HL-60 (cell line): Measurements from ENCODE around the gene FGF4.

Experiments
- DNase-seq, 2 experiments: peaks; one replicate each; pipeline ENCODE4 v3.0.0-alpha.2; 2010 to 2020; ENCODE audit warnings: low read depth in 1 of 2, low spot score in 1 of 2
- H3K27ac ChIP-seq: fragments of 250-450 bp; sonication (Bioruptor Pico); replicated peaks from 2 replicates; pipeline ENCODE4 v1.5.1; 2020; ENCODE audit warnings: mild to moderate bottlenecking, moderate library complexity
- H3K27me3 ChIP-seq: fragments of 250-450 bp; sonication (Bioruptor Pico); 2 replicates; pipeline ENCODE4 v1.5.1; 2021; ENCODE audit warnings: mild to moderate bottlenecking, moderate library complexity; ENCODE audit not compliant: insufficient read depth, poor library complexity, severe bottlenecking
- H3K4me3 ChIP-seq: replicated peaks from 2 replicates; pipeline ENCODE4 v1.5.1; 2011; ENCODE audit warnings: mild to moderate bottlenecking, control low read depth, low read length; ENCODE audit not compliant: insufficient read depth
- CTCF ChIP-seq: IDR thresholded peaks from one replicate; pipeline ENCODE4 v1.5.1; 2011; ENCODE audit warnings: low read length, control low read depth, inconsistent platforms; ENCODE audit not compliant: insufficient read depth
- GABPA ChIP-seq: IDR thresholded peaks from 2 replicates; pipeline ENCODE4 v1.6.1; 2012; ENCODE audit warnings: low read depth
- POLR2AphosphoS5 ChIP-seq: IDR thresholded peaks from 2 replicates; pipeline ENCODE4 v1.6.1; 2012; ENCODE audit warnings: low read depth
- REST ChIP-seq: IDR thresholded peaks from 2 replicates; pipeline ENCODE4 v1.6.1; 2012; ENCODE audit warnings: low read depth; ENCODE audit not compliant: insufficient replicate concordance
- SPI1 ChIP-seq: IDR thresholded peaks from 2 replicates; pipeline ENCODE4 v1.6.1; 2012; ENCODE audit warnings: low read depth, mild to moderate bottlenecking, borderline replicate concordance

FGF4 gene

GRCh38 chr11:69801513-69802335, 26.6 kb upstream of the FGF4 start:
- no peak overlapping the region for H3K27ac ChIP-seq
- DNase-seq, result no peak
- no peak overlapping the region for H3K4me3 ChIP-seq
- TF ChIP-seq CTCF (peak; percentile 54), SPI1 (no peak)
- no peaks in the 10 kb centered on the region for H3K27me3 ChIP-seq

GRCh38 chr11:69800278-69800677, 25.1 kb upstream of the FGF4 start:
- Histone ChIP-seq H3K4me3 (no peak overlapping the region), H3K27me3 (no peaks in the 10 kb centered on the region), H3K27ac (no peak overlapping the region)
- DNase-seq, result no peak
- TF ChIP-seq REST (no peak), POLR2AphosphoS5 (no peak), CTCF (no peak), GABPA (no peak), SPI1 (no peak)

GRCh38 chr11:69799582-69799981, 24.4 kb upstream of the FGF4 start:
- Histone ChIP-seq H3K27ac (no peak overlapping the region), H3K4me3 (no peak overlapping the region), H3K27me3 (no peaks in the 10 kb centered on the region)
- TF ChIP-seq GABPA (no peak), POLR2AphosphoS5 (no peak), SPI1 (no peak), REST (no peak), CTCF (no peak)
- no peak for DNase-seq

- Histone ChIP-seq H3K27me3 (no peaks in the 10 kb centered on the region), H3K27ac (no peak overlapping the region), H3K4me3 (no peak overlapping the region)
- no peak for DNase-seq
- TF ChIP-seq REST (no peak), CTCF (no peak), GABPA (no peak), POLR2AphosphoS5 (no peak), SPI1 (no peak)
Measured at GRCh38 chr11:69799097-69799496, 24.0 kb upstream of the FGF4 start.
